Uterus (tissue), 2 donors: ENCODE results near the gene KCNQ5.

ENCODE experiments used
- CTCF ChIP-seq, 4 experiments: fragments of 200-600 bp in 2 of 4; fragments of 450-650 bp in 2 of 4; sonication (generic) in 2 of 4; IDR thresholded peaks; one replicate each; pipeline ENCODE4 v1.5.1; 2016 to 2019; ENCODE audit warnings: antibody characterized with exemption in 4 of 4, mild to moderate bottlenecking in 2 of 4, moderate library complexity in 1 of 4
- POLR2A ChIP-seq, 2 donors: fragments of 450-650 bp; IDR thresholded peaks; one replicate each; pipeline ENCODE4 v1.6.1; 2016; ENCODE audit warnings: antibody characterized with exemption in 2 of 2, mild to moderate bottlenecking in 1 of 2, moderate library complexity in 1 of 2

GRCh38 chr6:72977114-72977513 is 355.2 kb downstream of the KCNQ5 start:
- no peak for TF ChIP-seq CTCF (IDR thresholded peaks at IDR 0.05)
- no peak for TF ChIP-seq POLR2A (IDR thresholded peaks at IDR 0.05)
